Stimulated activated CD8-positive, alpha-beta memory T cell treated with anti-CD3 and anti-CD28 coated beads, Interleukin-4, amount 100 ng/mL, for 24 hours (primary cell): ENCODE data around the gene RNLS.

Source experiments
- DNase-seq: peaks from one replicate; pipeline ENCODE4 v3.0.0-alpha.2; 2020; ENCODE audit warnings: low read depth

The RNLS gene

GRCh38 chr10:88232029-88232895 is 350.9 kb downstream of the RNLS start:
- DNase-seq = no peak

GRCh38 chr10:88230251-88230650 is 352.9 kb downstream of the RNLS start:
- no peak for DNase-seq

GRCh38 chr10:88228130-88228529 is 355.0 kb downstream of the RNLS start:
- no peak for DNase-seq

GRCh38 chr10:88227342-88228018 is 355.6 kb downstream of the RNLS start:
- DNase-seq = no peak

- DNase-seq = no peak
Measured at GRCh38 chr10:88226891-88227290, 356.2 kb downstream of the RNLS start.

- DNase-seq = no peak
Measured at GRCh38 chr10:88226071-88226659, 357.0 kb downstream of the RNLS start.
